GM18517 (cell line): Measurements from ENCODE around the gene TSPAN9.

ENCODE experiments used
- ATAC-seq: cut with Tn5 transposase; IDR thresholded peaks from one replicate; pipeline ENCODE4 v1.9.1; 2021; ENCODE audit warnings: mild to moderate bottlenecking, moderate library complexity; ENCODE audit not compliant: unreplicated experiment

The TSPAN9 gene

GRCh38 chr12:3157581-3158323 lies 80.6 kb downstream of the TSPAN9 start:
- no peak for ATAC-seq

- no peak for ATAC-seq
Measured at GRCh38 chr12:3158851-3159465, 81.8 kb downstream of the TSPAN9 start.

DNA sequence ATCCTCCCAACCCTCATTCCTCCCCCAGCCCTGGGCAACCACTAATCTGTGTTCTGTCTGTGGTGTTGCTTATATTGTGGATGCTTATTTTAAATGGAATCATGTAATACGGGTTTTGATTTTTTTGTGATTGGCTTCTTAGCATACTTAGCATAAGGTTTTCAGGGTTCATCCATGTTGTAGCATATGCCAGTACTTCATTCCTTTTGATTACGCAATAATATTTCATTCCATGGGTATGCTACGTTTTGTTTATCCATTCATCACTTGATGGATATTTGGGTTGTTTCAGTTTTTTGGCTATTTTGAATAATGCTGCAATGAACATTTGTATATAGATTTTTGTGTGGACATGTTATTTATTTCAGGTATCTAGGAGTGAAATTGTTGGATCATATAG lies 82.9 kb downstream of the TSPAN9 start:
- no peak for ATAC-seq

- no peak for ATAC-seq
Measured at GRCh38 chr12:3161861-3162260, 84.7 kb downstream of the TSPAN9 start.

DNA sequence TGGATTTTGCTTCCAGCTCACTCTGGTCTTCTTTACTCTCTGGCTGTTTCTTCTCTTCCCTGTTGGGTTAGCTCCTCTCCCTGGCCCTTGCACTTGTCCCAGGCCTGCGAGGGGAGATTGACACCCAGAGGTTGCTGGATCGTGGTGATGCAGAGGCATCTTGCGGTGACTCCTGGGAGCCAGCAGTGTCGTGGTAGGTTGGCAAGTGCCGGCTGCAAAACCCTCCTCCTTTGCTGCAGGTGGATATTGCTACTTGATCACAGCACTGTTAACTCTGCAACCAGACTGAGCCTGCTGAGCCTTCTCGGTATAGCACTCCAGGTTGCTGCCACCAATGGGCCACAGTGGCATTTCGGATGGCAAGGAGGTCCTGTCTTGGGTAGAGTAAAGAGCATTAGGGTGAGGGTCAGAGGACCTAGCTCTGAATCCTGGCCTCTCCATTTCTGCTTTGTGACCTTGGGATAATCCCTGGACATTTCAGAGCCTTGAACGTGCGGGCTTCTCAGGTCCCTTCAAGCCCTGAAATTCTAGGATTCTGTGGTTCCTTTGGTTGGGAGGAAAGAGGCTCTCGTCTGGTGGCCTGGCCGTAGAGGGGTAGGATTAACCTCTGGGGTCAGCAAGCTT lies 87.4 kb downstream of the TSPAN9 start:
- no peak for ATAC-seq

- ATAC-seq: no peak
Measured at GRCh38 chr12:3165078-3165980, 88.2 kb downstream of the TSPAN9 start.

DNA sequence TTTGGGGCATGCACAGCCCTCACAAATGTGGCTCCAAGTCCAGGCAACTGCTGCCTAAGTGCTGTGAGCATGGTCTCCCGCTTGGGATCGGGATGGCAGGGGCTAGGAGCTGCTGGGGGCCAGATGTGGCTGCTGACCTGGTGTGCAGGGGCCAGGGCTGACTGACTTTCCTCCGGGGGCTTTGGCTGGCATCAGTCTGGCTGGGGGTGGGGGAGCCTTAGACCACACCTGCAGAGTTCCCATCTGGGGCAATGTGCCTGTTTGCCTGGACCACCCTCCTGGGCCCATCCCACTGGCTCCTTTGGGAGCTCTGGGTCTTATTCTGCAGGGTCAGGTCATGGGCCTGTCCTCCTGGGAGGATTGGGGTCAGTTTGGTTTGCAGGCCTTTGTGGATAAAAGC lies 90.5 kb downstream of the TSPAN9 start:
- ATAC-seq: no peak

- ATAC-seq: no peak
Measured at GRCh38 chr12:3168223-3169221, 91.3 kb downstream of the TSPAN9 start.

DNA sequence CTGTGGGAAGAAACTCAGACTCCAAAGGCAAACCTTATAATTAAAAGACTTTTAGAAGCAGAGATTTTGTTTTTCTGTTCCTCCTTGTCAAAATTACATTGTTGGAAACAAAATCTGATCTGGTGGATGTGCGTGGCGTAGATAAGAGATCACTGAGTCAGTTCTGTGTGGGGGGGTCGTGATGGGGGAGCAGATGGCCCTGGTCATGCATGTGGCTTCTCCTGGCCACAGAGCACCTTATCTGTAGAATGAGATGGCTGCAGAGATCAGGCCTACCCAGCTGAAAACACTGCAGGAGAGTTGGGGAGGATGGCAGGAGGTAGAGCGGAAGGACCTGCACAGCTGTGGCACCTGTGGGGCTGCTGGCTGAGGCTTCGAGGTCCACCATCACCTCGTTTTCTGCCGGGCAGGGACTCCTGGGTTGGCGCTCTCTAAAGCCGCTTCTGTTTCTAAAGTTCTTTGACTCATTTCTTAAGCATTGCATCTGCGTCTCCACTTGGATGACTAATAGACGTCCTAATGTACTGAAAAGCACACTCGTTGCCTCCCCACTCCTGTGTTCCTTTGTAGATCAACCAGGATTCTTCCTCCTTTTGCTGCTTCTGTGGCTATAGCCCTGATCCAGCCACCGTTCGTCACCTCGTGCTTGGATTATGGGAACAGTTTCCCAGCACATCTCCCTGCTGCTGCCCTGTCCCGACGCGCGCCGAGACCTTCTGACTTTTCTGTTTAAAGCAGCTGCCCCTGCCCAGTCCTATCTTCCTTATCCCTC lies 93.4 kb downstream of the TSPAN9 start:
- ATAC-seq: no peak

DNA sequence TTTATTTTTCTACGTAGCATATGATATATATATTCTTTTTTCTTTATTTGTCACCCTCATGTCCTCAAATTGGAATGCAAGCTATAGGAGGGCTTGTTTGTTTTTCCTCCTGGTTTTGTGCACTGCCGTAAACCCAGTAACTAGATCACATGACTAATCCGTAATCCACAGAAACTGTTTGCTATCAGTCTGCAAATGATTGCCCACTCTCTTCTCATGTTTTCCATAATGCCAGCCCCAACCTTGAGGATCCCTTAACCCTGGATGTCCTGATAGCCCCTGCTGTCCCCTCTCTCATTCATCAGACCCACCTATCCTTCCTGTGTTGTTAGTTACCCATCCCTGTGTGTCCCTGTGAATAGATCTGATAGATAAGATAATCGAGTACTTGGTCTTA lies 94.0 kb downstream of the TSPAN9 start:
- no peak for ATAC-seq

GRCh38 chr12:3172124-3173007 lies 95.2 kb downstream of the TSPAN9 start:
- no peak for ATAC-seq

GRCh38 chr12:3173008-3173553 lies 95.9 kb downstream of the TSPAN9 start:
- ATAC-seq: no peak

GRCh38 chr12:3173912-3174311 lies 96.7 kb downstream of the TSPAN9 start:
- no peak for ATAC-seq

- ATAC-seq: no peak
Measured at GRCh38 chr12:3175238-3175637, 98.1 kb downstream of the TSPAN9 start.

DNA sequence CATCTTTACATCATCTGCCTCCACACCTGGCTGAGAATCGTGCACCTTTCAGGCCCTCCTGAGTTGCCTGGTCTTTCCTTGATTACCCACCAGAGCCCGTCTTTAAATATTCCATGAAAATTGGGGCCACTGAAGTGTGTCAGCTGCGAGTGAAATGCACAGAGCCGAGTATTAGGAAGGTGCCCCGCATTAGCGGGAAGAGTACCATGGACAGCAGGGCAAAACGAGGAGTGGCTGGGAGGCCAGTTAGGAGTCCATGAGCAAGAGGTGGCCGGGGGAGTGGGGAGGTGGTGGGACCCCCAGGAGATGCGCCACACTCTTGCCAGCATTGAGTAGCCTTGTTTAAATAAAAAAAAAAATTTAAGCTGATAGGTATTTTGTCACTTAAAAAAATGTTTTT lies 99.6 kb downstream of the TSPAN9 start:
- ATAC-seq: no peak

DNA sequence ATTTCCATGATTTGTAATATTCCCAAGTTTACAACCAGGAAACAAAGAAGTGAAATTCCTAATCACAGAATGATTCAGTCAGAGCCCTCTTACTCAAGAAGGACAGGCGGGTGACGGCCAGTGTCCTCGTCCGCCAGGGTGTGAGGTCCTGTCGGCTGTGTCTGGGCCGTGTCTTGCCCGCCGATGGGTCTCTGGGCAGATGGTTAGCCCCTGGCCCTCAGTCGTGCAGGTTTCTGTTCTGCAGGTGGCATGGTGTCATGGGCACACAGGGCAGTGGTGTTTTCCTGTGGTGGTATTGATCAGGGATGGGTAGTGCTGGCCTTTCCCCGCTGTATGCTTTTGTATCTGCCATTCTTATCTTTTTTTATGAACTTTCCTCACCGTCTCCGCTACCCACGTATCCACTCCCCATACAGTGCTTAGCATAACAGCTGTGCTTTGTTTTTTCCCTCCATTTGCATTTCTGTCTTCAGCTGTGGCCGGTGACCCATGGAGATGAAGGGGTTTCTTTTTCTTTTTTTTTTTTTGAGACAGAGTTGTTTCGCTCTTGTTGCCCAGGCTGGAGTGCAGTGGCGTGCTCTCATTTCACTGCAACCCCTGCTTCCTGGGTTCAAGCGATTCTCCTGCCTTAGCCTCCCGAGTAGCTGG lies 100.7 kb downstream of the TSPAN9 start:
- peak; percentile 57 for ATAC-seq

DNA sequence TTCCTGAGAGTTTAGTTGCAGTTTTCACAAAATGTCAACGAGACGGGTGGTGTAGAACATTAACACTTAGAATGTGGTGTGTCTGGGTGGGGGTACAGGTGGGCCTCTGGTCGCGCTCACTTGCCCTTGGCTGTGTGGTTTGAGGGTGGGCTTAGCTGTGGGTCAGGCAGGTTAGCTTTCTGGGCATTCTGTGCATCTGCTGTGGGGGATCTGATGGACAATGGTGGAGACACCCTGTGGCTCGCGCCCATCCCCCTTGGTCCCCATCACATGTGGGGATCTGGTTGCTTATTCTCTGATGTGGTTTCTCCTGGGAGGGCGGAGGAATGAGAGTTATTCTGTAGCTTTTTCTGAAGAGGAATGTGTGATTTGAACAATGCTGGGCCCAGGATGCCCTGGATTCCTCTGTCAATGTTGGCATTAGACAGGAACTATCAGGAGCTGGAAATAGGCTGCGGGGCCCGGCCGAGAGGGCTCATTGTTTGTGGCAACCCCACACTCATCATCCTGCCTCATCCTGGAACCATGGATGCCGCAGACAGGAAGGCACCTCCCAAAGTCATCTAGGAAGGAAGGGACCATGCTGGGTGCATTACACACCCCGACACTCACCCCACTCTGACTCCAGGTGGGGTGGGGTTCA lies 101.6 kb downstream of the TSPAN9 start:
- ATAC-seq: no peak
